Measurements from ENCODE around the gene C2. TPM values are rescaled to one million over a fixed set of nuclear protein-coding genes. Genes with fewer than 3 reads are reported as not detected.

Gene C2
- total RNA-seq, 1 donor from 2014 or later, result not detected

- DNase-seq (ENCODE audit: extremely low read depth, low read depth, low spot score), result no peak
Measured at GRCh38 chr6:31952890-31953289, 25.4 kb downstream of the C2 start.

DNA sequence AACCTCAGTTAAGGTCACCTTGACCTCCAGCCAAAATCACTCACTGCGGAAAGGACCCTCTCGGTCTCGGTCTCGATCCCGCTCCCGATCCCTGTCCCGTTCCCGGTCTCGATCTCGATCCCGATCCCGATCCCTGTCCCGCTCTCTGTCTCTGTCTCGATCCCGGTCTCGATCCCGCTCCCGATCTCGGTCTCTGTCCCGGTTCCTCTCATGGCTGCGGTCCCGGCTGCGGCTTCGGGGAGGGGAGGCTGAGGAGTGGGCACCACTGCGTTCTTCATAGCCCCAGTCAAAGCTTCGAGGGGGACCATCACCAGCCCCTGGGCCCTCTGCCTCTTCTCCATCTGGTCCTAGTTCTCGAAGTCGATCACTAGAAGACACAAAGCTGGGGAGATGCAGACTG lies 27.0 kb downstream of the C2 start:
- DNase-seq (ENCODE audit: extremely low read depth, low read depth, low spot score), result no peak

- no peak for DNase-seq (ENCODE audit: extremely low read depth, low read depth, low spot score)
Measured at GRCh38 chr6:31956796-31957195, 29.3 kb downstream of the C2 start.

DNA sequence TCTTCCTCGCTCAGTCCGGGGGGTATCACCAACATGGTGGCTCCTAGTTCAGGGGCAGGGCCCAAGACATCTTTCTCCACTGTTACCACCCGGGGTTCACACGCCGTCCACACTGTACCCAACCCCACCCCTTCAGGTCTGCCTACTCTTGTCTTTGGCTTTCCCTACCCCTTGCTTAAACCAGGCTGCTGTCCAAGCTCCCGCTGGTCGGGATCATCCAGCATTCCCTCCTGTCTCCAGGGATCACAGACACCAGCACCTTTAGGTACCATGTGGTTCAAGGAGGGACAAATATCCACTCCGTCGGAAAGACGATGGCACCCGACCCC lies 30.9 kb downstream of the C2 start:
- DNase-seq (ENCODE audit: extremely low read depth, low read depth, low spot score), result no peak

- peak; percentile 65 for DNase-seq (ENCODE audit: extremely low read depth, low read depth, low spot score)
Measured at GRCh38 chr6:31958741-31959739, 31.5 kb downstream of the C2 start, which contains the start of the genes NELFE and SKIC2. Gene NELFE (minus strand): TSS chr6:31958971. CDS start chr6:31958446, 525 bp downstream. Gene SKIC2 (plus strand): TSS chr6:31959175. CDS start chr6:31959193, 18 bp downstream.

DNA sequence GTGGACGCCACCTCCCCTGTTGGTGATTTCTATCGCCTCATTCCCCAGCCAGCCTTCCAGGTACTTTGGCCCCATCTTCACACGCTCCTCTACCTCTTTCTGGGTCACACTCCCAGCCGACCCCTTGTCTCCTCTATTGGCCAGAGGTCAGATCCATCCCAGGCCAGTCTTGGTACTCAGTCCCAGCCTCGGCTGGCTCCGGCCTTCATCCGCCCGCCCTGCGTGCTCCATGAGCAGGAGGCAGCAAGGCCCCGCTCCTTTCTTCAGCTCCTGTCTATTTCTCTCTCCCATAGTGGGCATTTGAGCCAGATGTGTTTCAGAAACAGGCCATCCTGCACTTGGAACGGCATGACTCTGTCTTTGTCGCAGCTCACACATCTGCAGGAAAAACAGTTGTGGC lies 34.1 kb downstream of the C2 start:
- no peak for DNase-seq (ENCODE audit: extremely low read depth, low read depth, low spot score)

DNA sequence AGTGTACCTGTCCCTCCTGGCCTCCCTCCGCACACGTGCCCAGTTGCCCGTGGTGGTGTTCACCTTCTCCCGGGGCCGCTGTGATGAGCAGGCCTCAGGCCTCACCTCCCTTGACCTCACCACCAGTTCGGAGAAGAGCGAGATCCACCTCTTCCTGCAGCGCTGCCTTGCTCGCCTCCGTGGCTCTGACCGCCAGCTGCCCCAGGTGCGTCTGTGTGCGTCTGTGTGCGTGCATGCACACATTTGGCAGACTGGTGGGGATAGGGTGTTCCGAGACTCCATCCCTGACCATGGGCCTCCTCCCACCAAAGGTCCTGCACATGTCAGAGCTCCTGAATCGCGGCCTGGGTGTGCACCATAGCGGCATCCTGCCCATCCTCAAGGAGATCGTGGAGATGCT lies 36.4 kb downstream of the C2 start:
- no peak for DNase-seq (ENCODE audit: extremely low read depth, low read depth, low spot score)

DNA sequence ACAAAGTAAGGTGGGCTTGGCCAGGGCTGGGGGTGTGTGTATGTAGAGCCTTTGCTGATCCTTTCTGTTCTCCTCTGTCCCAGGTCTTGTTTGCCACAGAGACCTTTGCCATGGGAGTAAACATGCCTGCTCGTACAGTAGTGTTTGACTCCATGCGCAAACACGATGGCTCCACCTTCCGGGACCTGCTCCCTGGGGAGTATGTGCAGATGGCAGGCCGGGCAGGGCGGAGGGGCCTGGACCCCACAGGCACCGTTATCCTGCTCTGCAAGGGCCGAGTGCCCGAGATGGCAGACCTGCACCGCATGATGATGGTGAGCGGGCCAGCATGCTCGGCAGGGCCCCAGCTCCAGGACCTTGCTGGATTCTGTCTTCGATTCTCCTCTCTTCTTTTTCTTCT lies 38.2 kb downstream of the C2 start:
- DNase-seq (ENCODE audit: extremely low read depth, low read depth, low spot score), result no peak

- no peak for DNase-seq (ENCODE audit: extremely low read depth, low read depth, low spot score)
Measured at GRCh38 chr6:31966506-31966905, 39.0 kb downstream of the C2 start.

DNA sequence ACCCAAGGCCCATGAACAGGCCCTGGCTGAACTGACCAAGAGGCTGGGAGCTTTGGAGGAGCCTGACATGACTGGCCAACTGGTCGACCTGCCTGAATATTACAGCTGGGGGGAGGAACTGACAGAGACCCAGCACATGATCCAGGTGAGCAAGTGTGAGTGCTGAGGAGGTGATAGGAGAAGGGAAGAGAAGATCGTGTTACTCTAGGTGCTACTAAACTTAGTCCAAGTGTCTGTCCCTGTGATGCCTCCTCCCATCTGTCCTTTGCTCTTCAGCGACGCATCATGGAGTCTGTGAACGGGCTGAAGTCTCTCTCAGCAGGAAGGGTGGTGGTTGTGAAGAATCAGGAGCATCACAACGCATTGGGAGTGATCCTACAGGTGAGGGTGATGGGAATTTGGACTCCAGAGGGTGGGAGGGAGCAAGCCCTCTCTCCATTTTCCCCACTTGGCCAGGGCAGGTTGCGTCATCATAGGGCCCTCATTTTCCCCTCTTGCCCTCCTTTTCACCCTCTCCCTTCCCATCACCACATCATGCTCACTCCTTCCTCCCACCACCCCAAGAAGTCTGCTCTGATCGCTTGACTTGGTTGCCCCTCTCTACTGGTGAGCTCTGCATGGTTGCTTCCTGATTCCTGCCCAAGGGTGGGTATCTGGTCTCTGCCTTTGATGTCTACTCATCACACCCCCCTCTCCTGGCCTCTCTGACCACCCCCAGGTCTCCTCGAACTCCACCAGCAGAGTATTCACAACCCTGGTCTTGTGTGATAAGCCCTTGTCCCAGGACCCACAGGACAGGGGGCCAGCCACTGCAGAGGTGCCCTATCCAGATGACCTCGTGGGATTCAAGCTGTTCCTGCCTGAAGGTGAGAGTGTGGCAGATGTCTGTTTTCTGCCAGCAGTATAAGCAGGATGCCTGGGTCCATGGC lies 39.7 kb downstream of the C2 start:
- DNase-seq (ENCODE audit: extremely low read depth, low read depth, low spot score), result no peak

- no peak for DNase-seq (ENCODE audit: extremely low read depth, low read depth, low spot score)
Measured at GRCh38 chr6:31967926-31968320, 40.4 kb downstream of the C2 start.

GRCh38 chr6:31968326-31968725 lies 40.8 kb downstream of the C2 start:
- no peak for DNase-seq (ENCODE audit: extremely low read depth, low read depth, low spot score)

DNA sequence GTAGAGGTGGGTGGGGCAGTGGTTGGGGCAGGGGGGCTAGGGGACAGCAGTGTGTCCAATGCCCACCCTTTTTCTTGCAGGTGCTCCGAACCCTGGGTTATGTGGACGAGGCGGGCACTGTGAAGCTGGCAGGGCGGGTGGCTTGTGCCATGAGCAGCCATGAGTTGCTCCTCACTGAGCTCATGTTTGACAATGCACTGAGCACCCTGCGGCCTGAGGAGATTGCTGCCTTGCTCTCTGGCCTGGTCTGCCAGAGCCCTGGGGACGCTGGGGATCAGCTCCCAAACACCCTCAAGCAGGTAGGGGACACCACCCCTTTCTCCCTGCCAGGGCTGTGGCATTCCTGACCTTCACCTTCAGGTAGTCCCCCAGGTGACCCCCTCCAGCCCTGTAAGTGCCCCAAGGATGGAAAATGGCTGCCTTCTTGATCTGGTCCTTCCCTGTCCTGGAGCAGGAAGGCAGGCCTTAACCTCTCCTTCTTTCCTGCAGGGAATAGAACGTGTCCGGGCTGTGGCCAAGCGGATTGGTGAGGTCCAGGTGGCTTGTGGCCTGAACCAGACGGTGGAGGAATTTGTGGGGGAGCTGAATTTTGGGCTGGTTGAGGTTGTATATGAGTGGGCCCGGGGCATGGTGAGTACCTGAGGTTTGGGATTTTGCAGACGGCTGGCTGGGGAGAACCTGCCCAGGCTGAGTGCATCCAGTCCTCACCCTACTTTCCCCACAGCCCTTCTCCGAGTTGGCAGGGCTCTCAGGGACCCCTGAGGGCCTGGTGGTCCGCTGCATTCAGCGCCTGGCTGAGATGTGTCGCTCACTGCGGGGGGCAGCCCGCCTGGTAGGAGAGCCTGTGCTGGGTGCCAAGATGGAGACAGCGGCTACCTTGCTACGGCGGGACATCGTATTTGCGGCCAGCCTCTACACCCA lies 41.5 kb downstream of the C2 start:
- DNase-seq (ENCODE audit: extremely low read depth, low read depth, low spot score), result no peak

GRCh38 chr6:31969712-31970603 lies 42.4 kb downstream of the C2 start:
- DNase-seq (ENCODE audit: extremely low read depth, low read depth, low spot score), result no peak

GRCh38 chr6:31970604-31971271 lies 43.2 kb downstream of the C2 start:
- no peak for DNase-seq (ENCODE audit: extremely low read depth, low read depth, low spot score)

- no peak for DNase-seq (ENCODE audit: extremely low read depth, low read depth, low spot score)
Measured at GRCh38 chr6:31971279-31971992, 43.9 kb downstream of the C2 start.

- peak; percentile 88 for DNase-seq (ENCODE audit: extremely low read depth, low read depth, low spot score)
Measured at GRCh38 chr6:31971993-31972708, 44.6 kb downstream of the C2 start, which contains the start of gene DXO. Gene DXO (minus strand): TSS chr6:31972138. CDS start chr6:31971675, 463 bp downstream.
